Measurements from ENCODE around the gene LRIG3.

GRCh38 chr12:58925111-58925611 lies 4.9 kb upstream of the LRIG3 start:
- TF ChIP-seq CTCF (IDR thresholded peaks at IDR 0.05) (no peak), POLR2A (IDR thresholded peaks at IDR 0.05) (peak in 1 of 3 donors; percentile 42)
